CD4-positive, alpha-beta memory T cell (primary cell): Measurements from ENCODE around the gene CHN1. TPM values are rescaled to one million over a fixed set of nuclear protein-coding genes. Genes with fewer than 3 reads are reported as not detected.

ENCODE experiments used
- CTCF ChIA-PET: fragments of 350-600 bp; sonication (Branson Sonifier 250); formaldehyde crosslinking; loops from one replicate; lab custom pipeline; 2021; ENCODE audit warnings: inconsistent platforms; ENCODE audit not compliant: partially characterized antibody; lab: Charles Lee
- POLR2A ChIA-PET: fragments of 350-600 bp; sonication (Branson Sonifier 250); formaldehyde crosslinking; loops from one replicate; lab custom pipeline; 2021; ENCODE audit not compliant: partially characterized antibody; lab: Charles Lee
- DNase-seq, 5 donors: peaks; one replicate each; pipeline versions ENCODE4 v3.0.0 to v3.0.0-alpha.2; 2020 to 2022; ENCODE audit warnings: mixed read lengths in 1 of 5
- H3K27ac ChIP-seq: one replicate; pipeline ENCODE4 v1.7.0; 2013; ENCODE audit warnings: low read depth, low read length
- H3K27me3 ChIP-seq: 2 replicates; pipeline ENCODE4 v1.7.0; 2013; ENCODE audit warnings: mild to moderate bottlenecking, low read length, moderate library complexity; ENCODE audit not compliant: insufficient read depth
- H3K36me3 ChIP-seq: 2 replicates; pipeline ENCODE4 v1.7.0; 2013; ENCODE audit warnings: mild to moderate bottlenecking, low read length, moderate library complexity; ENCODE audit not compliant: insufficient read depth
- H3K4me1 ChIP-seq: 2 replicates; pipeline ENCODE4 v1.7.0; 2013; ENCODE audit warnings: mild to moderate bottlenecking, low read length, moderate library complexity; ENCODE audit not compliant: insufficient read depth
- H3K4me3 ChIP-seq, 2 donors: one replicate each; pipeline ENCODE4 v1.7.0; 2013; ENCODE audit warnings: low read length in 2 of 2, mild to moderate bottlenecking in 1 of 2
- H3K9me3 ChIP-seq, 2 donors: one replicate each; pipeline ENCODE4 v1.7.0; 2013; ENCODE audit warnings: low read length in 2 of 2, control low read depth in 1 of 2; ENCODE audit not compliant: control insufficient read depth in 1 of 2
- H3K27ac Mint-ChIP-seq, 7 donors: one replicate each; pipeline ENCODE4 v1.8.0; 2020 to 2021; ENCODE audit warnings: mixed read lengths in 7 of 7, mild to moderate bottlenecking in 6 of 7, inconsistent platforms in 3 of 7, moderate library complexity in 3 of 7
- H3K27me3 Mint-ChIP-seq, 2 donors: one replicate each; pipeline ENCODE4 v1.8.0; 2020 to 2021; ENCODE audit warnings: mixed read lengths in 2 of 2
- H3K36me3 Mint-ChIP-seq, 2 donors: one replicate each; pipeline ENCODE4 v1.8.0; 2020 to 2021; ENCODE audit warnings: mixed read lengths in 2 of 2, inconsistent platforms in 1 of 2, mild to moderate bottlenecking in 1 of 2
- H3K4me1 Mint-ChIP-seq, 4 donors: one replicate each; pipeline ENCODE4 v1.8.0; 2020 to 2021; ENCODE audit warnings: mixed read lengths in 4 of 4, mild to moderate bottlenecking in 1 of 4
- H3K4me3 Mint-ChIP-seq, 8 donors: one replicate each; pipeline ENCODE4 v1.8.0; 2020 to 2021; ENCODE audit warnings: mixed read lengths in 8 of 8, mild to moderate bottlenecking in 7 of 8, moderate library complexity in 6 of 8, inconsistent platforms in 3 of 8
- H3K9me3 Mint-ChIP-seq, 8 donors: one replicate each; pipeline ENCODE4 v1.8.0; 2020 to 2021; ENCODE audit warnings: mixed read lengths in 8 of 8, mild to moderate bottlenecking in 5 of 8, inconsistent platforms in 3 of 8, moderate library complexity in 1 of 8
- intact Hi-C: fragments of 100-400 bp; cut with micrococcal nuclease; formaldehyde crosslinking; loops from one replicate; pipeline ENCODE4 v1.15.1; 2023
- polyA plus RNA-seq, 2 donors: library from polyadenylated mRNA; unstranded; fragments of 300-500 nt; fragmentation: Illumina TruSeq; gene quantifications; one replicate each; pipeline ENCODE4 v1.2.3, GENCODE V29; 2021
- total RNA-seq, 2 experiments: library from RNA; stranded (reverse); gene quantifications; one replicate each; pipeline ENCODE4 v1.2.3, GENCODE V29; 2021

CHN1 gene
- total and polyA plus RNA-seq, 4 experiments from 2014 or later, result 3.4 to 15.3 (median 8.9) TPM

DNA sequence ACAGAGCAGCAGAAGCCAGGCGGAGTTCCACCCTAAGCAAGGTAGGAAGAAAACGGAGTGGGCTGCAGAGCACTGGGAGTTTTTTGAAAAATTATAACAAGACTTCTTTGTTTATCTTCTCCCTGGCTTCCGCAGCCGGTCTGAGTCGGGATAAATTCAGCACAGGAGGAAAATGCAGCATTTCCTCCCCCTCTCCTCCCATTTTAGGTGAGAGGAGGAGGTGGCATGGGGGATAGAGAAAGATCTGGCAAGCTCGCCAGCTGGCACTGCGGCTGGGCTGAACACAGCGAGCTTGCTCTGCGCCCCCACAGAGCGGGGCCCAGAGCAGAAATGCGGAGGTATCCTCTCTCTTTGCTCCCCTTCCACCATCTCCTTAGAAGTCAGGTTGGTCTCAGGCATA lies 223.2 kb downstream of the CHN1 start:
- H3K4me3 Mint-ChIP-seq, result no peak overlapping the region
- H3K36me3 ChIP-seq, result no peaks in the 10 kb centered on the region
- no peak overlapping the region for H3K4me3 ChIP-seq
- ChIA-PET POLR2A (interaction anchor here (0.6 to 1.2 kb wide), 2 partner anchors 15 to 33 kb away, joined by 3 to 5 read pairs; no protein-coding TSS in a partner anchor), CTCF (interaction anchor here (1.5 kb wide), 1 partner anchor 441 kb away, joined by 3 read pairs; no protein-coding TSS in a partner anchor)
- no peaks in the 10 kb centered on the region for H3K9me3 ChIP-seq
- no peaks in the 10 kb centered on the region for H3K27me3 Mint-ChIP-seq
- peak overlapping the region in 2 of 7 donors; percentile 19 to 36 for H3K27ac Mint-ChIP-seq
- peaks cover 26 to 38% (median 33%) of the 10 kb centered on the region in 4 donors for H3K4me1 Mint-ChIP-seq
- H3K27ac ChIP-seq, result no peak overlapping the region
- H3K27me3 ChIP-seq, result no peaks in the 10 kb centered on the region
- H3K9me3 Mint-ChIP-seq, result no peaks in the 10 kb centered on the region
- intact Hi-C loops, result no loop called here
- H3K4me1 ChIP-seq, result peaks cover 36% of the 10 kb centered on the region
- H3K36me3 Mint-ChIP-seq, result no peaks in the 10 kb centered on the region
- DNase-seq, result no peak

DNA sequence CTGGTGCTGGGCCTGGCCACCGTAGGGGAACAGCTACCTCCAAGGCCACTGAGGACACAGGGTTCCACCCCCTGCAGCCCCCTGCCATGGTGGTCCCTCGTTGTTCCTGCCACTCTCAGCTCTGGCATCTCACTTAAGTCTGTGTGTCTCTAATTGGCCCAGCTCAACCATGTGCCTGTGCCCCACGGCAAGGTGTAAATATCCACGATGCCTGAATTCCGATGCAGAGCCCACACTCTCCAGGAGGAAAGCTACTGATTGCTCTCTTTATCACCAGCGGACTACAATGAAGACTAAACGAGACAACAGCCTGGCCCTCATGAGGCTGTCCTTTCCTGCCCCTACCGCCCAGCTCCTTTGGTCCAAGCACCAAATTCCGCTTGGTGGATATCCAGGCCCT lies 223.9 kb downstream of the CHN1 start:
- no peak for DNase-seq
- H3K4me1 Mint-ChIP-seq, result peaks cover 26 to 44% (median 37%) of the 10 kb centered on the region in 4 donors
- H3K36me3 Mint-ChIP-seq, result no peaks in the 10 kb centered on the region
- H3K9me3 Mint-ChIP-seq, result no peaks in the 10 kb centered on the region
- H3K4me3 Mint-ChIP-seq, result no peak overlapping the region
- peak overlapping the region; percentile 33 to 99 (median 82) for H3K27ac Mint-ChIP-seq
- intact Hi-C loops, result no loop called here
- ChIA-PET POLR2A (no interaction called here), CTCF (interaction anchor here (1.2 to 1.5 kb wide), 3 partner anchors 10 to 440 kb away, joined by 3 to 4 read pairs (median 4); no protein-coding TSS in a partner anchor)
- Histone ChIP-seq H3K27ac (no peak overlapping the region), H3K36me3 (no peaks in the 10 kb centered on the region), H3K9me3 (no peaks in the 10 kb centered on the region), H3K4me3 (no peak overlapping the region), H3K27me3 (no peaks in the 10 kb centered on the region), H3K4me1 (peaks cover 41% of the 10 kb centered on the region)
- H3K27me3 Mint-ChIP-seq, result no peaks in the 10 kb centered on the region

DNA sequence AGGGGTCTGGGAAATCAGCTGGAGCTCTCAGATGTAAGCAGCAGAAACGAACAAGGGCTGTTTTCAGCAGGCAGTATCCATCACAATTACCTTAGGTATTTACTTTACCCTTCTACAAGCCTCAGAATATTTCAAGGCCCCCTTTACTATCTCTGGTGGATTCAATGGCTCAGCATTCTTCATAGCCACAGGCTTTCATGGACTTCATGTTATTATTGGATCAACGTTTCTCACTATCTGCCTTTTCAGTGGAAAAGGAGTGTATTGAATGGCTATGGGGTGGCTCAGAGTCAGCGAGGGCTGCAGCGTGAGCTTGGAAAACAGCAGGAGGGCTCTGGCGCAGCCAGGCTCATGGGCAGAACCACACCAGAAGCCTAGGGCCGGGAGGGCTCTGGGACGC lies 224.3 kb downstream of the CHN1 start:
- POLR2A ChIA-PET, result no interaction called here
- H3K27me3 Mint-ChIP-seq, result no peaks in the 10 kb centered on the region
- CTCF ChIA-PET, result interaction anchor here (1.2 to 1.5 kb wide), 3 partner anchors 10 to 440 kb away, joined by 3 to 4 read pairs (median 4); no protein-coding TSS in a partner anchor

DNA sequence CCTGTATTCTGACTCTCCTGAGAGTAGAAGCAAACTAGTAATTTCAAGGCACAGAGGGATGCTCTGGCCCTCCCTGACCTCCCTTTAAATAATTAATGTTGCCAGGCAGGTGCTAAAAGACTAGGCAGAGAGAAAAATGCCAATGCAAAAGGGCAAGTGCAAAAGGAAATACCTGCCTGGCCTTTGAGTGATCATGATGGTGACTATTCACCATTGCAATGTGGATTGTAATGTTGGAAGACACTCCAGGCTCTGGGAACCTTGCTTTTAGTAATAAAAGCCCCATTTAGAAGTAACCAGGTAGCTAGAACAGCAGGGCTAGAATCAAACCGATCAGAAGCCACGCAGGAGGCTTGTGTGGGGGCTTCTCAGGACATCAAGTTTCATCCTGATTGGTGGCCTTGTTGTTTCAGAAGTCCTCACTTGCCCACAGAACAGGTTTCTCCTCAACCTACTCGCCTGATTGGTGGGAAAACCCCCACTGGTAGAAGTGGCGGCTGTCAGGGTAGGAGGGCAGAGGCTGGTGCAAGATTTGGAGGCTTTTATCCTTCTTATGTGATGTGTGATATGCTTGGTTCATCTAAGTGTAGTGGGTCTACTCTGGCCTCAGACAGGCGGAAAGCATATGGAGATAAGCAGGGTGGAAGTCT lies 224.9 kb downstream of the CHN1 start:
- CTCF ChIA-PET, result interaction anchor here (1.2 to 1.5 kb wide), 3 partner anchors 9 to 439 kb away, joined by 3 to 4 read pairs (median 4); no protein-coding TSS in a partner anchor
- Mint-ChIP-seq H3K4me1 (peaks cover 32 to 53% (median 46%) of the 10 kb centered on the region in 4 donors), H3K4me3 (peak overlapping the region in 1 of 8 donors; percentile 2), H3K27ac (peak overlapping the region; percentile 33 to 99 (median 98)), H3K27me3 (no peaks in the 10 kb centered on the region), H3K9me3 (no peaks in the 10 kb centered on the region), H3K36me3 (no peaks in the 10 kb centered on the region)
- DNase-seq, result no peak
- Histone ChIP-seq H3K4me1 (peaks cover 50% of the 10 kb centered on the region), H3K27ac (no peak overlapping the region), H3K9me3 (no peaks in the 10 kb centered on the region), H3K36me3 (no peaks in the 10 kb centered on the region), H3K4me3 (no peak overlapping the region), H3K27me3 (no peaks in the 10 kb centered on the region)
- intact Hi-C loops, result no loop called here
- POLR2A ChIA-PET, result no interaction called here

More for the DNA sequence above, 224.3 kb downstream of the CHN1 start:
- Mint-ChIP-seq H3K27ac (peak overlapping the region; percentile 33 to 99 (median 98)), H3K4me1 (peaks cover 30 to 49% (median 41%) of the 10 kb centered on the region in 4 donors), H3K4me3 (no peak overlapping the region), H3K36me3 (no peaks in the 10 kb centered on the region), H3K9me3 (no peaks in the 10 kb centered on the region)
- no peak overlapping the region for H3K27ac ChIP-seq
- peaks cover 46% of the 10 kb centered on the region for H3K4me1 ChIP-seq
- no peaks in the 10 kb centered on the region for H3K9me3 ChIP-seq
- DNase-seq, result no peak
- intact Hi-C loops, result no loop called here
- H3K4me3 ChIP-seq, result no peak overlapping the region
- no peaks in the 10 kb centered on the region for H3K36me3 ChIP-seq
- H3K27me3 ChIP-seq, result no peaks in the 10 kb centered on the region

DNA sequence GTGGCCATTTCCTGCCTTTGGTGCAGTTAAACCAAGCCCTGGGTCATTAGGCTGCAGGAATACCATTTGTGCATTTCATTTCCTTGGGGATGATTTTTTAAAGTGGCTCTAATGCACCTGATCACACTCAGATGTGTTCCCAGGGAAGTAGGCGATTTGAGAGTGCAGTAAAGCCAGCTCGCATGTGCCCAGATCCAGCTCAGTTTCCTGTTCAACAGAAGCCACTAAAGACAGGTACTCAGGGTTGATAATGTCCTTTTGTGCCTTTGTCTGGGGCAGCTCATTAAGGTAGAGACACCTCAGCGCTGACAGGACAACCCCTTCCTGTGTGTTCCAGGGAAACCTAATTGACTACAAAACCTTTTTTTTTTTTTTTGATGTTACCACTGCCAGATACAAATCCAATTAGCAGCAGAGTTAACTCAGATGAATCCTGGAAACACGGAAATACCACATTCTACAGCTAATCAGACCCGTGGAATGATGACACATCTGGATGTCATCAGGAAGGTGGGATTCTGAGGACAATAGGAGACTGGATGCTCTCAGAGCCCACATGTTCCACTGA lies 225.7 kb downstream of the CHN1 start:
- Histone ChIP-seq H3K36me3 (no peaks in the 10 kb centered on the region), H3K9me3 (no peaks in the 10 kb centered on the region), H3K27ac (peak overlapping the region; percentile 57), H3K27me3 (no peaks in the 10 kb centered on the region), H3K4me1 (peaks cover 50% of the 10 kb centered on the region), H3K4me3 (no peak overlapping the region)
- ChIA-PET POLR2A (no interaction called here), CTCF (interaction anchor here (0.9 kb wide), 1 partner anchor 8 kb away, joined by 3 read pairs; no protein-coding TSS in a partner anchor)
- peak in 2 of 5 donors; percentile 18 to 21 for DNase-seq
- H3K9me3 Mint-ChIP-seq, result no peaks in the 10 kb centered on the region
- H3K4me1 Mint-ChIP-seq, result peaks cover 35 to 60% (median 47%) of the 10 kb centered on the region in 4 donors
- H3K27ac Mint-ChIP-seq, result peak overlapping the region; percentile 91 to 99 (median 98)
- intact Hi-C loops, result loop anchor here (10.0 kb wide), 1 partner anchor 385 kb away; the partner anchor contains the start of gene ATF2
- no peaks in the 10 kb centered on the region for H3K36me3 Mint-ChIP-seq
- H3K27me3 Mint-ChIP-seq, result no peaks in the 10 kb centered on the region
- peak overlapping the region in 7 of 8 donors; percentile 29 to 84 (median 74) for H3K4me3 Mint-ChIP-seq

DNA sequence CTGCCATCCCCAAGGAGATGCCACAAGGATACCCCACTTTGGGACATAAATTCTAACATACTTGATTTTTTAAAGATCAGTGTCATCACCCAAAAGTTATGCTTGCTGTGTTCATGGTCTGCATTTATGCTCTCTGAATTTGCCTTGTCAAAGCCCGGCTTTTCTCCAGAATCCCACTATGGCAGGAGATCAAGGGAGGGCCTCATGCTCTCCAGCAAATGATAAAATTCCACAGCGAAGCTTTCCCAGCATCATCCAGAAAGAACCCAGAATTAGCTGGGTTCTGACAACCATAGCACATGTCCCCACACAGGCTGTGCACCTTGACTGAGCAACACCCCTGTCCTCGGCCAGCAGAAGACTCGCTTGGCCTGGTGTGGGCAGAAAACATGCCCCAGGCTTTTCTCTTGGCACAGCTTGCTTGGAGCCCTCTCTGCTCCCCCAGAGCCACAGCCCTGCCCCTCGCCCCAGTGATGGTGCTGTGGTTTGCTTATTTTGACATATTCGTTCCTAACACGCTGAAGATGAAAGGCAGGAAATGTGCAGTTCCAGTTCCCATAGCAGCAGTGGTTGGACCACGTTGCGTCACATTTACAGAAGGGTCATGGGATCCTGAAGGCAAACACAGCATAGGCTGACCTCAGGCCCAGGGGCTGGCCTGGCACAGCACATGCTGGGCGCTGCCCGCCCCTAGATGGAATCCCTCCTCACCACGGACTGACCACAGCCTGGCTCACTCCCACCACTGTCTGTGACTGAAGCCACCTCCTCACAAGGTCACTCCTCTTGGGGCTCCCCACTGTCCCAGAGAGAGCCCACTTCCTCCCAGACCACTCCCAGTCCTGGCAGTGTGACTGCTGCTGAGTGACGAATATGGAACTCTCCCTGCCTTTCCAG lies 226.8 kb downstream of the CHN1 start:
- Histone ChIP-seq H3K27ac (peak overlapping the region; percentile 57), H3K9me3 (no peaks in the 10 kb centered on the region), H3K4me3 (no peak overlapping the region), H3K36me3 (no peaks in the 10 kb centered on the region), H3K4me1 (peaks cover 50% of the 10 kb centered on the region), H3K27me3 (no peaks in the 10 kb centered on the region)
- H3K27ac Mint-ChIP-seq, result peak overlapping the region; percentile 91 to 99 (median 98)
- DNase-seq, result peak; percentile 90 to 95 (median 93)
- intact Hi-C loops, result loop anchor here (1.0 to 10.0 kb wide), 2 partner anchors 29 to 386 kb away; partner anchors contain the start of gene ATF2
- no peaks in the 10 kb centered on the region for H3K9me3 Mint-ChIP-seq
- POLR2A ChIA-PET, result interaction anchor here (0.9 to 1.7 kb wide), 2 partner anchors 11 to 27 kb away, joined by 3 to 4 read pairs; no protein-coding TSS in a partner anchor
- H3K4me3 Mint-ChIP-seq, result peak overlapping the region; percentile 29 to 84 (median 70)
- peaks cover 35 to 60% (median 47%) of the 10 kb centered on the region in 4 donors for H3K4me1 Mint-ChIP-seq
- no peaks in the 10 kb centered on the region for H3K36me3 Mint-ChIP-seq
- CTCF ChIA-PET, result interaction anchor here (1.2 to 2.0 kb wide), 2 partner anchors 29 to 81 kb away, joined by 3 to 8 read pairs; no protein-coding TSS in a partner anchor
- H3K27me3 Mint-ChIP-seq, result no peaks in the 10 kb centered on the region
